ENCODE measurements around the gene EEIG1. TPM values are rescaled to one million over a fixed set of nuclear protein-coding genes. Genes with fewer than 3 reads are reported as not detected.

Gene EEIG1
- total and polyA plus RNA-seq, 7 donors = 3.6 to 11.4 (median 6.1) TPM

DNA sequence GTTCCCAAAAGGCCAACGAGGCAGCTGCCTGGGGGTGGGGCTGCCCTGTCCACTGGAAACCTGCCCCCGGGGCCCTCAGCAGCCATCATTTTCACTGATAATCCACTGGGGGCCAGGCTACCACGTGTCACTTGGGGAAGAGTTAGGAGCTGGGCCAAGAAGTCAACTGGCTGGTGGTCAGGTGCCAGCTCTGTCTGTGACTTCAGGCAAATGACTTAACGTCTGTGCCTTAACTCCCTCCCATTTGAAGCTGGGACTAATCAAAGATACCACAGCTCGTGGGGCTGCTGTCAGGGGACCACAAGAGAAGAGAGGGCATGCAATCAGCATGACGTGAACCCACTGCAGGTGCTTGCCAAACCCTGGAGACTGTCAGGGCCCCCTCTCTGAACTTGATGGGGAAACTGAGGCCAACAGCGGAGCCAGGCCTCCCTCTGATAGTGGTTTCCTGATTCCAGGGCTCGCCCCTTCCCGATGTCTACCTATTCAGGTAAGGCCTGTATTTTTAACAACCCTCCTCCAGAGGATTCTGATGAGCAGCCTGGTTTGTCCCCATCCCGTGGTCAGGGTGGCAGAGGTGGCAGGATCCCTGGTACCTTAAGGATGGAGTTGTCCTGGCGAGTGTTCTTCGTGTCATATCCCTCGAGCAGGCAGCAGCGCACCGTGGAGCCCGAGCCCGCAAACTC is 30.8 kb downstream of the EEIG1 start:
- no peak for DNase-seq
- Histone ChIP-seq H3K4me1 (peaks cover 13% of the 10 kb centered on the region), H3K27ac (no peak overlapping the region), H3K9me3 (no peaks in the 10 kb centered on the region), H3K27me3 (ENCODE audit: insufficient read depth in 3 of 3, low read length in 2 of 3) (no peaks in the 10 kb centered on the region), H3K36me3 (ENCODE audit: insufficient read depth in 1 of 2, low read depth in 1 of 2) (peaks cover 0 to 7% of the 10 kb centered on the region in 2 donors), H3K4me3 (no peak overlapping the region)
- intact Hi-C loops (cut with DNase I) = loop anchor here in 1 of 2 donors (10.0 kb wide), 1 partner anchor 165 kb away; no protein-coding TSS in a partner anchor
- TF ChIP-seq, protein P1, sequence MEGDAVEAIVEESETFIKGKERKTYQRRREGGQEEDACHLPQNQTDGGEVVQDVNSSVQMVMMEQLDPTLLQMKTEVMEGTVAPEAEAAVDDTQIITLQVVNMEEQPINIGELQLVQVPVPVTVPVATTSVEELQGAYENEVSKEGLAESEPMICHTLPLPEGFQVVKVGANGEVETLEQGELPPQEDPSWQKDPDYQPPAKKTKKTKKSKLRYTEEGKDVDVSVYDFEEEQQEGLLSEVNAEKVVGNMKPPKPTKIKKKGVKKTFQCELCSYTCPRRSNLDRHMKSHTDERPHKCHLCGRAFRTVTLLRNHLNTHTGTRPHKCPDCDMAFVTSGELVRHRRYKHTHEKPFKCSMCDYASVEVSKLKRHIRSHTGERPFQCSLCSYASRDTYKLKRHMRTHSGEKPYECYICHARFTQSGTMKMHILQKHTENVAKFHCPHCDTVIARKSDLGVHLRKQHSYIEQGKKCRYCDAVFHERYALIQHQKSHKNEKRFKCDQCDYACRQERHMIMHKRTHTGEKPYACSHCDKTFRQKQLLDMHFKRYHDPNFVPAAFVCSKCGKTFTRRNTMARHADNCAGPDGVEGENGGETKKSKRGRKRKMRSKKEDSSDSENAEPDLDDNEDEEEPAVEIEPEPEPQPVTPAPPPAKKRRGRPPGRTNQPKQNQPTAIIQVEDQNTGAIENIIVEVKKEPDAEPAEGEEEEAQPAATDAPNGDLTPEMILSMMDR (IDR thresholded peaks at IDR 0.05) = no peak
- ATAC-seq = peak in 3 of 4 donors; percentile 22 to 54 (median 50)
- 67 to 72% (median 69%) methylated on average over 17 of the region's 17 CpGs for WGBS, 3 donors

- H3K27ac ChIP-seq = no peak overlapping the region
- intact Hi-C loops (cut with DNase I) = loop anchor here in 1 of 2 donors (10.0 kb wide), 1 partner anchor 167 kb away; no protein-coding TSS in a partner anchor
- DNase-seq = no peak
- WGBS, 3 donors = 87 to 90% (median 87%) methylated on average over 16 to 17 of the region's 17 CpGs
- no peaks in the 10 kb centered on the region for H3K9me3 ChIP-seq
- peaks cover 0 to 20% of the 10 kb centered on the region in 2 donors for H3K36me3 ChIP-seq (ENCODE audit: insufficient read depth in 1 of 2, low read depth in 1 of 2)
- H3K4me3 ChIP-seq = no peak overlapping the region
- TF ChIP-seq, protein P1 (IDR thresholded peaks at IDR 0.05) = no peak
- H3K27me3 ChIP-seq (ENCODE audit: insufficient read depth in 3 of 3, low read length in 2 of 3) = no peaks in the 10 kb centered on the region
- H3K4me1 ChIP-seq = peaks cover 7% of the 10 kb centered on the region
- no peak for ATAC-seq
Measured at GRCh38 chr9:127947841-127948710, 32.7 kb downstream of the EEIG1 start.

DNA sequence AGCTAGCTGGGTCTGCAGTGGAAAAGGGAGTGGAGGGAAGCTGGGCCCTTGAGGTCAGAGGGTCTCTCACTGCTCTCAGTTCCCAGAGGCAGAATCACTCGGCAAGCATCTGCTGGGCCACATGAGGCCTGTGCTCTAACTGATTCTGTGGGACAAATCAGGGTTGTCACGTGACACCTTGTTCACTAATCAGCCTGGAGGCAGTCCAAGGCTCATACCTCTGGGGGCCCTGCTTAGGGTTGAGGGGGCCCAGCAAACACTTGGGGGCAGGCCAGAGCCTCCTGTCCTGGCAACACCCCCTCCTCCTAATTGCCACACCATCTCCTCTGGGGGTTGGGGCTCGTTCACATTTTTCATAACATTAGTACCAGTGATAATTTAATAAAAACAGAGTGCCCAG is 34.1 kb downstream of the EEIG1 start:
- ATAC-seq (no peak), DNase-seq (no peak)
- TF ChIP-seq, protein P1 (IDR thresholded peaks at IDR 0.05) = no peak
- intact Hi-C loops (cut with DNase I) = loop anchor here in 1 of 2 donors (10.0 kb wide), 1 partner anchor 168 kb away; no protein-coding TSS in a partner anchor
- Histone ChIP-seq H3K4me1 (peaks cover 7% of the 10 kb centered on the region), H3K4me3 (no peak overlapping the region), H3K36me3 (ENCODE audit: insufficient read depth in 1 of 2, low read depth in 1 of 2) (peaks cover 0 to 24% of the 10 kb centered on the region in 2 donors), H3K27ac (no peak overlapping the region), H3K9me3 (no peaks in the 10 kb centered on the region), H3K27me3 (ENCODE audit: insufficient read depth in 3 of 3, low read length in 2 of 3) (no peaks in the 10 kb centered on the region)
- 52 to 63% (median 60%) methylated on average over 3 of the region's 3 CpGs for WGBS, 3 donors

DNA sequence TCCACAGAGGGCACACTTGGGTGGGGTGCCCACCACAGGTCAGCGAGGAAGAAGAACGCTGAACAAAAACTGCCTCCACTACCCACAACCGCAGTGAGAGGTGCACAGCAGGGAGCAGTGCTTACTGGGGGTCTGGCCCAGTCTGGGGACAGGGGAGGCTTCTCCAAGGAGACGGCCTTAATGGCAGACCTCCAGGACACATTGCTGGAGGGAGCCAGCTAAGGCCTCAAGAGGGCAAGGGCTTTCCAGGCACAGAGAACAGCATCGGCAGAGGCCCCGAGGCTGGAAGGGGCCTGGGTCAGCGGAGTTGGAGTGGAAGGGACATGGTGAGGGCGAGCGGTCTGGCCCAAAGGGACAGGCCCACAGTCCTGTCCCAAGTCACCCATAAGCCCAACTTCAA is 34.8 kb downstream of the EEIG1 start:
- Histone ChIP-seq H3K9me3 (no peaks in the 10 kb centered on the region), H3K4me1 (peaks cover 7% of the 10 kb centered on the region), H3K27me3 (ENCODE audit: insufficient read depth in 3 of 3, low read length in 2 of 3) (no peaks in the 10 kb centered on the region), H3K4me3 (no peak overlapping the region), H3K36me3 (ENCODE audit: insufficient read depth in 1 of 2, low read depth in 1 of 2) (peaks cover 0 to 24% of the 10 kb centered on the region in 2 donors), H3K27ac (no peak overlapping the region)
- TF ChIP-seq, protein P1 (IDR thresholded peaks at IDR 0.05) = no peak
- intact Hi-C loops (cut with DNase I) = loop anchor here in 1 of 2 donors (2.0 to 10.0 kb wide), 2 partner anchors 89 to 169 kb away; no protein-coding TSS in a partner anchor
- DNase-seq (no peak), ATAC-seq (no peak)
- WGBS, 3 donors = 83 to 86% (median 83%) methylated on average over 9 of the region's 9 CpGs
